ENCODE measurements around the gene ADGRB3. TPM values are rescaled to one million over a fixed set of nuclear protein-coding genes. Genes with fewer than 3 reads are reported as not detected.

The ADGRB3 gene
- total RNA-seq, 1 donor from 2014 or later, result 3.3 TPM

- DNase-seq, result no peak
These were observed 803.0 kb downstream of the ADGRB3 start for GRCh38 chr6:69438113-69438512.

Small RNAs within 50 kb of the gene (small RNA-seq; reads per million reads assigned to genes)
- gene AL606923.1 (ENCODE audit: low replicate concordance), result not detected

Data from skin of body (tissue), 3 donors.